HFF-Myc (cell line): ENCODE data around the gene TBC1D3G.
"Not testable (repeated sequence)": the region's sequence is repeated elsewhere in the genome, so short reads cannot be mapped to it uniquely, and the experiment has no call there.

ENCODE experiments used
- DNase-seq: peaks from one replicate; pipeline ENCODE4 v3.0.0-alpha.2; 2011; ENCODE audit warnings: low read depth; ENCODE audit errors: extremely low read depth
- H3K4me3 ChIP-seq: replicated peaks from 2 replicates; pipeline ENCODE4 v1.5.1; 2011; ENCODE audit warnings: low read depth, mild to moderate bottlenecking, control low read depth, low read length

The TBC1D3G gene

DNA sequence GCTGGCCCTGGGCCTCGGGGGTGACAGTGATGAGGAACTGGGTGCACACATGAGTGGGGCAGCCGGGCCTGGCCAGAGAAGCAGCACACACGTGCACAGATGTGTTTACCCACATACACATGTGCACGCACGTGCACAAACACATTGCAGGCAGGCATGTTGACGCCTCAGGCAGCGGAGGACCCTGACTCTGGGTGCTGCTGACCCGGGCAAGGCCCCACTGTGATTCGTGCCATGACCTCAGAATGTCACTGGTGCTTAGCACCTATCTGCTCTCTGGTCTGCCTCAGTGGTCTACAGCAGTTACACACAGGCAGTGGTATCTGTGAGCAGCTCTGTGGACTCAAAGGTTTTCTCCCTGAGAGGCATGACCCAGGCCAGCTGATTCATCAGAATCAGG lies at the start of gene TBC1D3G:
TBC1D3G (plus strand) TSS at position 301 of the 400 bp plus-strand sequence. CDS start 1,528 bp downstream, outside the sequence.
- not testable (repeated sequence) for H3K4me3 ChIP-seq, DNase-seq

DNA sequence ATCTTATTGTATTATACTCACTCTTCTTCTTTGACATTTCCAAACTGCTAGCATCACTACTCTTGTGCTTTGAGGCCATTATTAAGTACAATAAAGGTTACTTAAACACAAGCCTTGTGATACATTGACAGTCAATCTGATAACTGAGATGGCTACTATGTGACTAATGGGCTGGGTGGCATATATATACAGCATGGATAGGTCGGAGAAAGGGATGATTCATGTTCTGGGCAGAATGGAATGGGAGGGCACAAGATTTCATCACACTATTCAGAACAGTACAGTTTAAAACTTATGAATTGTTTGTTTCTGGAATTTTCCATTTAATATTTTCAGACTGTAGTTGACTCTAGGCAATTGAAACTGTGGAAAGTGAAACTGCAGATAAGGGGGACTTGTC lies 40.4 kb upstream of the TBC1D3G start:
- not testable (repeated sequence) for H3K4me3 ChIP-seq, DNase-seq

DNA sequence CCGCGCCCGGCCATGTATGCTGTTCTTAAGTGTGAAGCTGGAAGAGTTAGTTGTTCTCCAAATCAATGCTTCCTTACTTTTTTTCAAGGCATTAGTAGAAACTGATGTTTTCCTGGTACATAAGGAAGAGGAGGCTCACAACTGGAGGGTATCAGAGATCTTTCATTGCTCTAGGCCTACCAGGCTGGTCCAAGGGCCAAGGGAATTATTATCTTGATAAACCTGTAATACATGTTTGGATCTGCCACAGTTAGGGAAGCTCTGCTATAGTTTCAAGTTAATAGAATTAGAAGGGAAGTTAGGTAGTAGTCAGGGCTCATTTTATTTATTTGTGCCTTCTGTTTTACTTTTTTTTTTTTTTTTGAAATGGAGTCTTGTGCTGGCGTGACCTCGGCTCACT lies 39.5 kb upstream of the TBC1D3G start:
- H3K4me3 ChIP-seq, DNase-seq: not testable (repeated sequence)

DNA sequence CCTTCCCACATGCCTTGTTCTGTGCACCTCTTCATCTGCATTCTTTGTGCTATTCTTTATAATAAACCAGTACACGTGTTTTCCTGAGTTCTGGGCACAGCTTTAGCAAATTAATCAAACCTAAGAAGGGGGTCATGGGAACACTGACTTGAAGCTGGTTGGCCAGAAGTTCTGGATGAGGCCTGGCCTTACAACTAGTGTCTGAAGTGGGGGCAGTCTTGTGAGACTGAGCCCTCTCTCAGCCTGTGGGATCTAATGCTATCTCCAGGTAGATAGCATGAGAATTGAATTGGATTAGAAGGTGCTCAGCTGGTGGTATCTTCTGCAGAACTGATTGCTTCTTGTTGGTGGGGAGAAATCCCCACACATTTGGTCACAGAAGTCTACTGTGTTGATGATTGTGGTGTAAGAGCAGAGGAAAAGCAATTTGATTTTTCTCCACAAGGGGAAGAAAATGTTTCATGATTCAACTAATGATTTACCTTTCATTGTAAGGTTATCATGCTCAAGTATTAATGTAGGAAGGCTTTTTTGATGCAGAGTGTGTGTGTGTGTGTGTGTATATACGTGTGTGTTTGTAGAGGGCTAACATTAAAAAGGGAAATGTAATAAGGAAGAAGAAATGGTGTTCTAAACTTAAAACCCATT lies 33.6 kb upstream of the TBC1D3G start:
- not testable (repeated sequence) for DNase-seq, H3K4me3 ChIP-seq

DNA sequence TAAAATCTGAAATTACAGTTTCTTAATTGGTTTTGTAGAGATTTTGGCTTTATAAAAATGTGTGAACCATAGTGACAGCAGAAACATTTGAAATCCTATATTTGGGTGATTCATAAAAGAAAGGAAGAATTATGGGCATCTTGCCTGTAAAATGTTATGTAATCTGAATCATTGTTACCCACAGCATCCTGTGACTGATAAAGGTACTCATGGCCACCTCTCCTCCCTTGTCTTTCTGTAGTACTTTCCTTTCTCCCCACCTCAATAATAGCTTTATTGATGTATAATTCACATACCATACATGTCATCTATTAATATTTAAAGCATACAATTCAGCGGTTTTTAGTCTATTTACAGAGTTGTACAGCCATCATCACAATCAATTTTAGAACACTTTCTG lies 28.5 kb upstream of the TBC1D3G start:
- DNase-seq, H3K4me3 ChIP-seq: not testable (repeated sequence)

DNA sequence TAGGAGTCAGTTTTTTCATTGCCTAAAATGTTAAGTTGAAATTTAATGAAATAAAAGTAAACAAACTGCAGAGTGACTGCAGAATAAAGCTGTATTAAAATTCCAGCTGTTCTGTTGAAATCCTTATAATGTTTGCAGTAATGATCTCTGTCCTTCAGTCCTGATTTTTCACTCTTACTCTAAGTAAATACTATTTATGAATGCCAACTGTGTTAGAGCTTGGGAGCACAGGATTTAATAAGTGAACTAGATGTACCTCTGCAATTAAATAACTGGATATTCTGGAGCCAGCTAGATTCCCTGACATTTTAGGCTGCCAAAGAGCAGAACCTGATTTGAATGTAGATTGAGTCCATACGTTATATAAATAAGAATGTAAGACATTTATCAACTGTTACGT lies 7.9 kb upstream of the TBC1D3G start:
- H3K4me3 ChIP-seq, DNase-seq: not testable (repeated sequence)

DNA sequence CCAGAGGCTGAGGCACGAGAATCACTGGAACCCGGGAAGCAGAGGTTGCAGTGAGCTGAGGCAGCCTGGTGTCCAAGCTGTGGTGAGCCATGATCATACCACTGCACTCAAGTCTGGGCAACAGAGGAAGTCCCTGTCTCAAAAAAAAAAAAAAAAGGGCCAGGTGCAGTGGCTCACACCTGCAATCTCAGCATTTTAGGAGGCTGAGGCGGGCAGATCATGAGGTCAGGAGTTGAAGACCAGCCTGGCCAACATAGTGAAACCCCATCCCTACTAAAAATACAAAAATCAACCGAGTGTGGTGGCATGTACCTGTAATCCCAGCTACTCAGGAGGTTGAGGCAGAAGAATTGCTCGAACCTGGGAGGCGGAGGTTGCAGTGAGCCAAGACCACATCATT lies 38.8 kb downstream of the TBC1D3G start:
- H3K4me3 ChIP-seq, DNase-seq: not testable (repeated sequence)

DNA sequence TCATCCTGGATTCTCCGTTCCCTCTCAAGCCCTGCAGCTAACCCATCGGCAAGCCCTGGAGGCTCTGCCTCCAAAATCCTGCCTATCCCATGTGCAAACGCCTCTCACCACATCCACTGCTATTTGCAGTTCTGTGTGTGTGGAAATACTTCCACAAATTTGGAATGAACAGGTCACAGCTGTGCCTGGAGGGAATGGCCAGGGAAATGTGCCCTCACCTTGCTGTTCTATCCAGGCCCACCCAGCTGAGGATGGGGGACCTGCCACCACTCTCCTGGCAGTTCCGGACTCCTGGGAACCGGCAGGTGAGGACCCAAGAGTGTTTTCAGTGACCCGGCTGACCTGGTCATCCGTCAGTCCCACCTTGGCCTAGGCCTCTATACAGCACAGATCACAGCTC lies 52.3 kb downstream of the TBC1D3G start:
- not testable (repeated sequence) for DNase-seq, H3K4me3 ChIP-seq
